ENCODE measurements around the gene ROS1. TPM values are rescaled to one million over a fixed set of nuclear protein-coding genes. Genes with fewer than 3 reads are reported as not detected.
"Not testable (repeated sequence)": the region's sequence is repeated elsewhere in the genome, so short reads cannot be mapped to it uniquely, and the experiment has no call there.

ROS1 gene
- total and polyA plus RNA-seq, 11 donors = 0.01 to 0.07 (median 0.05) TPM; not detected in 7

DNA sequence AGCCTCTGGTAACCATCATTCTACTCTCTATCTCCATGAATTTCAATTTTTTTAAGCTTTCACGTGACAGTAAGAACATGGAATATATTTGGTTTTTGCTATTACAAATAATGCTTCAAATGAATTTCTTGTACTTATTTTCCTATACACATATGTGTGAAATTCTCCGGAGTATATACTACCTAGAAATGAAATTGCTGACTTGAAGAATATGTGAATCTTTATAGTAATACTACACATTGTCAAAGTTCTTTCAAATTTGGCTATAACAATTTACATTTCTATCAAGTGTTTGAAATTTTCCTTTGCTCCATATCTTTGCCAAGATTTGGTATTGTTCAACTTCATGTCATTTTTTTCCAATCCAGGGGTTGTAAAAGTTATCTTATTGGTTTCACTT is 172.0 kb downstream of the ROS1 start:
- Histone ChIP-seq H3K9me3 (no peaks in the 10 kb centered on the region), H3K27ac (no peak overlapping the region), H3K4me3 (no peak overlapping the region), H3K4me1 (no peaks in the 10 kb centered on the region), H3K27me3 (peaks cover 0 to 3% (median 0%) of the 10 kb centered on the region in 9 donors), H3K36me3 (no peaks in the 10 kb centered on the region)
- TF ChIP-seq, protein P1, sequence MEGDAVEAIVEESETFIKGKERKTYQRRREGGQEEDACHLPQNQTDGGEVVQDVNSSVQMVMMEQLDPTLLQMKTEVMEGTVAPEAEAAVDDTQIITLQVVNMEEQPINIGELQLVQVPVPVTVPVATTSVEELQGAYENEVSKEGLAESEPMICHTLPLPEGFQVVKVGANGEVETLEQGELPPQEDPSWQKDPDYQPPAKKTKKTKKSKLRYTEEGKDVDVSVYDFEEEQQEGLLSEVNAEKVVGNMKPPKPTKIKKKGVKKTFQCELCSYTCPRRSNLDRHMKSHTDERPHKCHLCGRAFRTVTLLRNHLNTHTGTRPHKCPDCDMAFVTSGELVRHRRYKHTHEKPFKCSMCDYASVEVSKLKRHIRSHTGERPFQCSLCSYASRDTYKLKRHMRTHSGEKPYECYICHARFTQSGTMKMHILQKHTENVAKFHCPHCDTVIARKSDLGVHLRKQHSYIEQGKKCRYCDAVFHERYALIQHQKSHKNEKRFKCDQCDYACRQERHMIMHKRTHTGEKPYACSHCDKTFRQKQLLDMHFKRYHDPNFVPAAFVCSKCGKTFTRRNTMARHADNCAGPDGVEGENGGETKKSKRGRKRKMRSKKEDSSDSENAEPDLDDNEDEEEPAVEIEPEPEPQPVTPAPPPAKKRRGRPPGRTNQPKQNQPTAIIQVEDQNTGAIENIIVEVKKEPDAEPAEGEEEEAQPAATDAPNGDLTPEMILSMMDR (IDR thresholded peaks at IDR 0.05) = no peak
- no peak for TF ChIP-seq POLR2A (IDR thresholded peaks at IDR 0.05)
- DNase-seq = no peak
- 74 to 83% (median 76%) methylated on average over 2 of the region's 2 CpGs for WGBS, 4 donors
- intact Hi-C loops (cut with DNase I) = no loop called here
- ATAC-seq = no peak

DNA sequence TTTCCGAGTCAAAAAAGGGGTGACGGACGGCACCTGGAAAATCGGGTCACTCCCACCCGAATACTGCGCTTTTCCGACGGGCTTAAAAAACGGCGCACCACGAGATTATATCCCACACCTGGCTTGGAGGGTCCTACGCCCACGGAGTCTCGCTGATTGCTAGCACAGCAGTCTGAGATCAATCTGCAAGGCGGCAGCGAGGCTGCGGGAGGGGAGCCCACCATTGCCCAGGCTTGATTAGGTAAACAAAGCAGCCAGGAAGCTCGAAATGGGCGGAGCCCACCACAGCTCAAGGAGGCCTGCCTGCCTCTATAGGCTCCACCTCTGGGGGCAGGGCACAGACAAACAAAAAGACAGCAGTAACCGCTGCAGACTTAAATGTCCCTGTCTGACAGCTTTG is 180.8 kb downstream of the ROS1 start:
- H3K4me1 ChIP-seq; H3K27ac ChIP-seq; DNase-seq; intact Hi-C loops (cut with DNase I); H3K9me3 ChIP-seq; H3K36me3 ChIP-seq; ATAC-seq; H3K4me3 ChIP-seq; H3K27me3 ChIP-seq: not testable (repeated sequence)
- 77 to 85% (median 84%) methylated on average over 17 to 19 of the region's 20 CpGs for WGBS, 4 donors

DNA sequence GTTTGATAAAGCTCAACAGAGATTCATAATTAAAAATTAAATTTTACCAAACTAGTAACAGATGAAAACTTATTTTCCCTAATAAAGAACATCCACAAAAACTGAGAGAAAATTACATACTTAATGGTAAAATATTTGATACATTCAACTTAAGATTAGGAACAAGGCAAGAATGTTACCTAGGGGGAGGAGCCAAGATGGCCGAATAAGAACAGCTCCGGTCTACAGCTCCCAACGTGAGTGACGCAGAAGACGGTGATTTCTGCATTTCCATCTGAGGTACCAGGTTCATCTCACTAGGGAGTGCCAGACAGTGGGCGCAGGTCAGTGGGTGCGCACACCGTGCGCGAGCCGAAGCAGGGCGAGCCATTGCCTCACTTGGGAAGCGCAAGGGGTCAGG is 181.2 kb downstream of the ROS1 start:
- H3K27ac ChIP-seq; H3K36me3 ChIP-seq; H3K9me3 ChIP-seq; ATAC-seq; H3K27me3 ChIP-seq; H3K4me1 ChIP-seq; intact Hi-C loops (cut with DNase I); H3K4me3 ChIP-seq; DNase-seq: not testable (repeated sequence)
- 66 to 74% (median 70%) methylated on average over 11 to 13 of the region's 13 CpGs for WGBS, 4 donors

Other genes starting within 250 kb of the ROS1 start
- gene VGLL2, start 160.4 kb downstream of the ROS1 start, total RNA-seq = 10 to 100 TPM in 1 of 9 donors, 1 to 10 TPM in 1, under 1 TPM in 4, not detected in 3; 0.20 to 29.3 (median 0.54) TPM
- gene VGLL2, start 160.4 kb downstream of the ROS1 start, polyA plus RNA-seq = under 1 TPM in 1 of 2 donors, not detected in 1; 0.23 TPM
- 10 to 100 TPM in 1 of 9 donors, 1 to 10 TPM in 8; 3.1 to 11.4 (median 4.1) TPM for gene DCBLD1, start 56.7 kb upstream of the ROS1 start, total RNA-seq
- 1 to 10 TPM; 2.9 to 3.5 TPM for gene DCBLD1, start 56.7 kb upstream of the ROS1 start, polyA plus RNA-seq
- gene GOPC, start 176.6 kb upstream of the ROS1 start, total RNA-seq = 10 to 100 TPM; 16.4 to 29.9 (median 21.5) TPM
- 10 to 100 TPM; 13.5 to 16.2 TPM for gene GOPC, start 176.6 kb upstream of the ROS1 start, polyA plus RNA-seq
- 10 to 100 TPM in 8 of 9 donors, 1 to 10 TPM in 1; 8.1 to 20.1 (median 14.7) TPM for gene NUS1, start 249.5 kb upstream of the ROS1 start, total RNA-seq
- 10 to 100 TPM in 1 of 2 donors, 1 to 10 TPM in 1; 9.1 to 22.0 TPM for gene NUS1, start 249.5 kb upstream of the ROS1 start, polyA plus RNA-seq